ENCODE results near the gene LRRC61.
"Not testable (repeated sequence)": the region's sequence is repeated elsewhere in the genome, so short reads cannot be mapped to it uniquely, and the experiment has no call there.

The LRRC61 gene

DNA sequence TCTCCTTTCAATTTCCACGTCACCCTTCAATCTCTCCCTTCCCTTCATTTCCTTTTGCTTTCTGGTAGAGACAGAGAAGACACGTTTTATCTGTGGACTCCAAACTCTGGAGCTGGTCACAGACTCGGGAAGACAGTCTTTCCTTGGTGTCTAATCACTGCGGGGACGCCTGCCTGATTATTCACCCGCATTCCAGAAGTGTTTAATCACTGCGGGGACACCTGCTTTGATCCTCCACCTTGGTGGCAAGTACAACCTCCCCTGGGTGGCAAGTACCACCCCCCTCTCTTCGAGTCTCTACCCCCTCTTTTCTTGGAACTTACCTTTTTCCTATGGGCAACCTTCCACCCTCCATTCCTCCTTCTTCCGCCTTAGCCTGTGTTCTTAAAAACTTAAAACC, 15.3 kb upstream of the LRRC61 start:
- no peak for DNase-seq

DNA sequence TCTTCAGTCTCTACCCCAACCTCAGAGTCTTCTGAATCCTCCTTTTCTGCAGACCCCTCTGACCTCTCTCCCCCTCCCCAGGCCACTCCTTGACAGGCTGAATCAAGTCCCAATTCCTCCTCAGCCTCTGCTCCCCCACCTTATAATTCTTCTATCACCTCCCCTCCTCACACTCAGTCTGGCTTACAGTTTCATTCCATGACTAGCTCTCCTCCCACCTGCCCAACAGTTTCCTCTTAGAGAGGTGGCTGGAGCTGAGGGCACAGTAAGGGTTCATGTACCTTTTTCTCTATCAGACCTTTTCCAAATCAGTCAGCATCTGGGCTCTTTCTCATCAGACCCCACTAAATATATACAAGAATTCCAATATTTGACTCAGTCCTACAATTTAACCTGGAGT, 14.6 kb upstream of the LRRC61 start:
- DNase-seq: no peak

DNA sequence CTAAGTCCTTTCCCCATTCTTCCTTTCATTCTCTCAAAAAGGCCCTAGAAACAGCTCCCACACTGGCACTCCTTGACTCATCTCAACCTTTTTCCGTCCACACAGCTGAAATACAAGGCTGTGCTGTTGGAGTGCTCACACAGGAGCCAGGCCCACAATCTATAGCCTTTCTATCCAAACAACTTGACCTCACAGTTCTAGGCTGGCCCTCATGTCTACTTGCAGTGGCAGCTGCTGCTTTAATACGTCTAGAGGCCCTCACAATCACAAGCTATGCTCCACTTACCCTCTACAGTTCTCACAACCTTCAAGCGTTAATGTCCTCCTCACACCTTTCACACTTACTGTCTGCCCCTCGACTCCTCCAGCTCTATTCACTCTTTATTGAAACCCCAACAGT, 12.0 kb upstream of the LRRC61 start:
- no peak for DNase-seq

GRCh38 chr7:150311711-150312110, 11.4 kb upstream of the LRRC61 start:
- DNase-seq: no peak

GRCh38 chr7:150312649-150313366, 10.3 kb upstream of the LRRC61 start:
- not testable (repeated sequence) for DNase-seq

GRCh38 chr7:150313367-150313809, 9.8 kb upstream of the LRRC61 start:
- no peak for DNase-seq

GRCh38 chr7:150313870-150314269, 9.3 kb upstream of the LRRC61 start:
- DNase-seq: no peak

DNA sequence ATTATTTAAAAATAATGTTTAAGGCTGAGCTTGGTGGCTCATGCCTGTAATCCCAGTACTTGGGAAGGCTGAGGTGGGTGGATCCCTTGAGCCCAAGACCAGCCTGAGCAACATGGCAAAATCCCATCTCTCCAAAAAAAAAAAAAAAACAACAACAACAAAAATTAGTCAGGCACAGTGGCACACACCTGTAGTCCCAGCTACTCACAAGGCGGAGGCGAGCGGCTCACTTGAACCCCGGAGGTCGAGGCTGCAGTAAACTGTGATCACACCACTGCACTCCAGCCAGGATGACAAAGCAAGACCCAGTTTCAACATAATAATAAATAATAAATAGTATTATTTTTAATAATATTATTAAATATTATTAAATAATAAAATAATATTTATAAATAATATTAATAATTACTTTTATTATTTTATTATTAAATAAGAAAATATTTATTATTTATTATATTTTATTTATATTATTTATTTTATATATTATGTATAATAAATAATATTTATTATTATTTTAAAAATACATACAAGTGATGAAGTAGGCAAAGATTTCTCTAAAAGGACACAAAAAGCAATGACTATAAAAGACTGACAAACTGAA, 8.4 kb upstream of the LRRC61 start:
- no peak for DNase-seq

GRCh38 chr7:150316987-150317386, 6.2 kb upstream of the LRRC61 start:
- DNase-seq: not testable (repeated sequence)

- no peak for DNase-seq
These were observed 5.3 kb upstream of the LRRC61 start for GRCh38 chr7:150317748-150318444.

DNA sequence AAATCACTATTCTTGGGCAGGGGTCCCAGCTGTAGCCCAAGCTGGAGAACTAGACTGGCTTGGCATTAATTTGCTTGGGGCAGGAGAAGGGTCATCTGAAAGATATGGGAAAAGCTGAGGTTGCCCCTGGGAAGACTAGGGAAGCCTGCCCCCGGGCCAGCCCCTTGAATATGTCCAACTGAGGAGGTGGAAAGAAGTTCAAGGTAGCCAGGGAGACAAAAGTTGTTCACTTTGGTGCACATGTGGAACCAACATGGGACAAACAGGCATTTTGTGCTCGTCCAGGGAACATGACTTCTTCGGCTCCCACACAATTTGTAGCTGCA, 1.4 kb upstream of the LRRC61 start:
- no peak for DNase-seq

- no peak for DNase-seq
These were observed 882 bp upstream of the LRRC61 start for GRCh38 chr7:150322114-150322832.

DNA sequence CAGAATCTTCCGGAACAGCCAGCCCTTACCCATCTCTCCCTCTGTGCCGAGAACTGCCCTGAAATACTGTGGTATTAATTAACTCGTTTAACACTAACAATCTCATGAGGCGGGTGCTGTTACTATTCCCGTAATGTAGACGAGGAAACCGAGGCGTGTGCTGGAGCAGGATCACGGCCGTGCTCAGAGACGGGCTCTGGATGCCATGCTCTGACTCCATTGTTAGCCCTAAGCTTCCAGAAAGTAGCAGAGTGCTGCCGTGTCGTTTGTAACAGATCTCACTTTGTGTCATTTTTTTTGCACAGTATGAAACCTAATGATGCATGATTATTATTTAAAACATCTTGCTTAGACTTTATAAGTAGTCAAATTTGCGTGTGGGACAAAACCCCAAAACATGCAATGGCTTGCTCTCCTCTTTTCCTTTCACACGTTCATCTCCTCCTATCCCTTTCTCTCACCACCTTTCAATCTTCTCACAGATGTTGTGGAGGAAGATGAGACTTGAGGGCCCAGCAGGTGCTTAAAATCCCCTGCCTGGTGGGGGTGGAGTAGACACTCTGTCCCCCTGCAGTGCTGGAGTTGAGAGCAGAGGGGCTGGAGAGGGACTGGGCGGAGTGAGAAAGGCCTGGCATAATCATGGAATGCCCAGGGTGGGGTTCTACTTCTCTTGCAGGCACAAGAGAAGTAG, 672 bp downstream of the LRRC61 start:
- DNase-seq: no peak

- no peak for DNase-seq
These were observed 1.3 kb downstream of the LRRC61 start for GRCh38 chr7:150324373-150324961.

DNA sequence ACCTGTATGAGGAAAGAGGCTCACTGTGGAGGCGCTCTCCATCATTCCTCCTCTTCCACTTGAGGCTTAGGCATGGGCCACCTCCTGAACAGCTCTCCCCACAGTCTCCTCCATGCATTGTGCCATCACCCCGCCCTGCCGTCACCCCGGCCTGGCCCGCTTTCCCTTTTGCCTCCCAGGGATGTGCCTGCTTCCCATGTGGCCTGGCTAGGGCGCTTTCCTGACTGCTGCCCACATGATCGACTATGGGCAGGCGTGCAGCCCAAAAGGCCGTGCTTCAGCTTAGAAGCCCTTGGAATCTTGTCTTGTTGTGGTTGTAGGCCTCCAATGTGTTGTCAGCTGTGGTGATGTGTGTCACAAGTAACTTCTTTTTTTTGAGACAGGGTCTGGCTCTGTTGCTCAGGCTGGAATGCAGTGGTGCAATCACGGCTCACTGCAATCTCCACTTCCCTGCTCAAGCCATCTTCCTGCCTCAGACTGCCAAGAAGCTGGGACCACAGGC, 2.0 kb downstream of the LRRC61 start:
- DNase-seq: no peak

GRCh38 chr7:150325901-150326300, 2.7 kb downstream of the LRRC61 start:
- no peak for DNase-seq

DNA sequence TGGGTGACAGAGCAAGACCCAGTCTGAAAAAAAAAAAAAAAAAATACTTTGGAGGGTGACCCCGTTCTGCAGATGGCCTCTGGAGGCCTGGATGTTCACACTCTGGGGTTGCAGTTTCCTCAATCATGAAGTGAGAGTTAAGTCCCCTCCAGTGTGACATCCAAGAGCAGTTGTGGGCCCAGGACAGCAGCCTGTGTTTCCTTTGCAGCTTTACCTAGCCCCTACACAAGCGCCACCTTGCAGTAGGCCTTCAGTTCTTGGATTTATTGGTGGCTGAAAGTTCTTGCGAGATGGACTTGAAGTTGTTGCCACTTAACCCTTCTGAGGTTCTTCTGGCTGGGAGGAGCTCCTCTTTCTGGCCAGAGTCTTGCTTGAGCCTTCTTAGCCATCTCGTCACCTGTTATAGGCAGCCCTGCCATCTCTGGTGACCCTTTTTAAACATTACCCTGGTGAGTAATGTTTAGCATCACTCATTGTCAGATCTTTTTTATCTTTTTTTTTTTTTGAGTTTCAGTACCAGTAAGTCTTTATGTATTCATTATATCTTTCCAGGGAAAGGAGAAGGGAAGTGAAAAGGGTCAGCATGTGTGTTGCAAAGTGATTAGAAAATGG, 3.6 kb downstream of the LRRC61 start:
- no peak for DNase-seq

GRCh38 chr7:150327308-150327707, 4.2 kb downstream of the LRRC61 start:
- DNase-seq: no peak

GRCh38 chr7:150329331-150330120, 6.4 kb downstream of the LRRC61 start:
- no peak for DNase-seq

DNA sequence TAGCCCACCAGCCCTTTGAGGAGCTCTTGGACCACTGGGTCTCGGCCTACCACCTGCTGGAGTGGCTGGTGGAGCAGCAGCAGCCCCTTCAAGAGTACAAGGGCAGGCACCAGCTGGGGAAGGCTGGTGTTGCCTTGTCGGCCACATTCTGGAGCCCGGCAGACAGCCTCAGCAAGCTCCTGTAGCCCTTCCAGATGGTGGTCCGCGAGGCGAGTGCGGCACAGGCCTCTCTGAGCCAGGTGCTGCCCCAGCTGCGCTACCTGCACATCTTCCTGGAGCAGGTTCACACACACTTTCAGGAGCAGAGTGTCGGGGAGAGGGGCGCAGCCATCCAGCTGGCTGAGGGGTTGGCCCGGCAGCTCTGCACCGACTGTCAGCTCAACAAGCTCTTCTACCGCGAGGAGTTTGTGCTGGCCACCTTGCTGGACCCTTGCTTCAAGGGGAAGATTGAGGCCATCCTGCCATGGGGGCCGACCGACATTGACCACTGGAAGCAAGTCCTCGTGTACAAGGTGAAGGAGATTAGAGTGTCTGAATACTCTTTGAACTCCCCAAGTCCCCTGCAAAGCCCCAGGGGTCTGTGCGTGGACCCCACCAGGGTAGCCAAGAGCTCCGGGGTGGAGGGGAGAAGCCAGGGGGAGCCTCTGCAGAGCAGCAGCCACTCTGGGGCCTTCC, 7.2 kb downstream of the LRRC61 start:
- DNase-seq: no peak

All from SIG-M5 (cell line).